LNCaP clone FGC (cell line): ENCODE results near the gene PLD2.
"Not testable (repeated sequence)": the region's sequence is repeated elsewhere in the genome, so short reads cannot be mapped to it uniquely, and the experiment has no call there.

Experiments
- DNase-seq: peaks from one replicate; pipeline ENCODE4 v3.0.0-alpha.2; 2011; ENCODE audit warnings: low read depth
- H3K4me3 ChIP-seq: 2 replicates; pipeline ENCODE4 v1.5.1; 2011; ENCODE audit warnings: mild to moderate bottlenecking, low read depth, low read length, control low read depth
- CTCF ChIP-seq: IDR thresholded peaks from 2 replicates; pipeline ENCODE4 v1.5.1; 2012; ENCODE audit warnings: mild to moderate bottlenecking; ENCODE audit not compliant: control insufficient read depth, insufficient read depth; ENCODE audit errors: extremely low read depth

The PLD2 gene

GRCh38 chr17:4862720-4863119 is 55.8 kb downstream of the PLD2 start:
- no peak for DNase-seq
- H3K4me3 ChIP-seq = no peak overlapping the region
- TF ChIP-seq CTCF = no peak

- no peak overlapping the region for H3K4me3 ChIP-seq
- no peak for TF ChIP-seq CTCF
- no peak for DNase-seq
Measured at GRCh38 chr17:4863321-4863720, 56.4 kb downstream of the PLD2 start.

GRCh38 chr17:4867535-4867934 is 60.6 kb downstream of the PLD2 start:
- not testable (repeated sequence) for DNase-seq, H3K4me3 ChIP-seq

- H3K4me3 ChIP-seq, DNase-seq: not testable (repeated sequence)
Measured at GRCh38 chr17:4869058-4869998, 62.4 kb downstream of the PLD2 start.

- H3K4me3 ChIP-seq = no peak overlapping the region
- no peak for TF ChIP-seq CTCF
- no peak for DNase-seq
Measured at GRCh38 chr17:4870855-4871254, 63.9 kb downstream of the PLD2 start.

- no peak for DNase-seq
- no peak for TF ChIP-seq CTCF
- H3K4me3 ChIP-seq = no peak overlapping the region
Measured at GRCh38 chr17:4872786-4873185, 65.8 kb downstream of the PLD2 start.
